HG02759 (cell line): ENCODE data around the gene CADM4.

Source experiments
- ATAC-seq: cut with Tn5 transposase; IDR thresholded peaks from one replicate; pipeline ENCODE4 v1.9.1; 2021; ENCODE audit warnings: mild to moderate bottlenecking, moderate library complexity; ENCODE audit not compliant: unreplicated experiment

The CADM4 gene

DNA sequence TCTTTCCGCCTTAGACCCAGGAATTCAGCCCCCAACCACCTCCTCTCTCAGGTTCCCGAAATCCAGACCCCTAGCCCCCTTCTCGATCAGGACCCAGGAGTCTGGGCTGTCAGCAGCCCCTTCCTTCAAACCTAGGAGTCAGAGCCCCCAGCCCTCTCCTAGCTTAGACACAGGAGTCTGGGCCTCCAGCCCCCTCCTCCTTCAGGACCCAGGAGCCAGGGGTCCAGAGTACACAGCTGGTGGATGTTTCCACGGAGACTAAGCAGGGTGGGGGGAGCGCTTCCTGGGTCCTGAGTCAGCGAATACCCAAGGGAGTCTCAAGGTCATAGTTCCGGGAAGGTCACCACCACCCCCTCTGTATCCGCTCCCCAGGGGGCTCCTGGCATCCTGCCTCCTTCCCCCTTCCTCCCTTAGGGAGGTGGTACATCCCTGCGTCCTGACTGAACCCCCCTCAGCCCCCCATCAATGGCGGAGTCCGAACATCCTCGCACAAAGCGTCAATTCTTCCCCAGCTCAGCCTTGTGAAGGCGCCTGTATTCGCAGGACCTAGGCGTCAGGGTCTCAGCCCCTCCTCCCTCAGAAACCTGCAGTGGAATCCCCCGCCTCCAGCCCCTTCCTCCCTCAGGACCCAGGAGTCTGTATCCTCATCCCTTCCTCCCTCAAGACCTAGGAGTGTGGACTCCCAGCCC is 4.6 kb downstream of the CADM4 start:
- ATAC-seq = no peak

GRCh38 chr19:43634506-43634871 is 5.2 kb downstream of the CADM4 start:
- ATAC-seq = no peak

DNA sequence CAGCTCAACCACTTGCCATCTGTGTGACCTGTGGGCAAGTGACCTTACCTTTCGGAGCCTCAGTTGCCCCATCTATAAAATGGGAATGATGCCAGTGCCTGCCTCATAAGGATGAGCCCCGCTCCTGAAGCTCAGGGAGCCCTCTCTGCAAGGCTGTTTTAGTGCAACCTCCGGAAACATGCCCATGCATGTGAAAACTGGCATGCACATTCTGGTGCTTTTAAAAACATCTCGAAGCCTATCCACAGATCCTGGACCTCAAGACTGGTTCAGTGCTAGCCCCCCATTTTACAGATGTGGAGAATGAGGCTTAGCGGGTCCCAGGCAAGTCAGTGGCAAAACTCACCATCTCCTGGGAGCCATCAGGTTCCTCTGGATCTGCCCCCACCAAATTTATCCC is 5.6 kb downstream of the CADM4 start:
- no peak for ATAC-seq

GRCh38 chr19:43633520-43633919 is 6.1 kb downstream of the CADM4 start:
- no peak for ATAC-seq

DNA sequence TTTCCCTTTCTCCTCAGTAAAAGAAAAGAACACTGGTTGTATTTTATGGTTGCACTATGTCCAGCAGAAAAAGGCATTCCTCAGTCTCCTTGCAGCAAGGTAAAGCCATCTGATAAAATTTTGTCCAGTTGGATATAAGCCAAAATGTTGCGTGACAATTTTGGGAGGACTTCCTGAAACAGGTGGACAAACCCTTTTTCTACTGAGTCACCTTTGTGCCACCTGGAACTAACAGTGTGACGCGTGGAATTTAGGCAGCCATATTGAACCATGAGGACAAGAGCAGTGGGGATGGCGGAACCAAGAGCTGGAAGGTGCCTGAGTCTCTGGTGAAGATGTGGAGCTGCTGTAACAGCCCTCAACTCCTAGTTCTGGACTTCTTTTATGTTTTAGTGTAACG is 8.2 kb downstream of the CADM4 start:
- no peak for ATAC-seq

DNA sequence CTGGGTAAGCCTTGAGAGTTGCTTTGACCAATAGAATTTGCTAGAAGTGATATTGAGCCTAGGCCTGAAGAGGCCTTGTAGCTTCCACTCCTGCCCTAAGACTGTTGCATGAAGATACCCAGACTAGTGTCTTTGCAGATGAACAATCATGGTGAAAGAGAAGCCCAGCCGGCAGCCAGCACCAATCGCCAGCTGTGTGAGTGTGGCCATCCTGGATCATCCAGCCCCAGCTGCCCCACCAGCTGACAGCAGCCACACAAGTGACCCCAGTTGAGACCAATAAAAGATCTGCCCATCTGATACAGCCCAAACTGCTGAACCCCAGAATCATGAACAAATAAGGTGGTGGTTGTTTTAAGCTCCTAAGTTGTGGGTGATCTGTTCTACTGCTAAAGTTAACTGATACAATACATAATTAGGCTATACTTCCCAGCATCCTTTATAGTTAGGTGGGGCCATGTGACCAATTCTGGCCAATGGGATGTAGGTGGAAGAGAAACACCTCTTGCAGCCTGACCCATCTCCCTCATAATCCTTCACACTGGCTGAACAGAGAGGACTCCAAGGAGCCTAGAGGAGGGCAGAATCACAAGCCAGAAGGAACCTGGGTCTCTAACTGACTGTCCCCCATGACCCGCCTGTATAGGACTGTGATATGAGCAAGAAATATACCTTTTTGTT is 10.9 kb downstream of the CADM4 start:
- ATAC-seq = no peak

- no peak for ATAC-seq
Measured at GRCh38 chr19:43626838-43627237, 12.8 kb downstream of the CADM4 start.

DNA sequence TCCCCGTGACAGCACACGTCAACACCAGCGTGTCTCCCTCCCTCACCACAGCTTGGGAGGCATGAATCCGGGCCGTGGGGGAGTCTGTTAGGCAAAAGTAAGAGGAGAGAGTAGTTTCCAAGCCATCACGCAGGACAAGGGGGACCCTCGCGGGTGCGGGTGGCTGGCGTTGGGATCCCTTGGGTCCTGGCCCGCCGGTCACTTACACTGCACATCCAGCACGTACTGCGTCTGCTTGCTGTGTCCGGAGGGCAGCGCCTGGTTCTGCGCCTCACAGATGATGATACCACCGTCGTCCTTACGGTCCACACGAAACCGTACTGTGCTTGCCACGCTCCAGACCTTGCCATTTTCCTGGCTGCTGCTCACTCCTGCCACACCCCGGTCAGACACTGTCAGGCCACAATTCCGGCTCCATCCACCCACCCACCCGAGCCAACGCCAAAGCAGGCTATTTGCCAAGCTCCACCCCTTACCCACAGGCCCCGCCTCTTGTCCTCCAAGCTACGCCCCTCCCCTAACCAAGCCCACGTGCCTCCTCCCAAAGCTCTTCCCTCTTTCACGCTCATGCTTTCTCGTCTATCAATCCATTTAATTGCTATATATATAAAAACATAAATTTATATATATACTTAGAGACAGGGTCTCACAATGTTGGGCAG is 13.6 kb downstream of the CADM4 start:
- no peak for ATAC-seq

- ATAC-seq = peak; percentile 44
Measured at GRCh38 chr19:43624933-43625332, 14.7 kb downstream of the CADM4 start.

DNA sequence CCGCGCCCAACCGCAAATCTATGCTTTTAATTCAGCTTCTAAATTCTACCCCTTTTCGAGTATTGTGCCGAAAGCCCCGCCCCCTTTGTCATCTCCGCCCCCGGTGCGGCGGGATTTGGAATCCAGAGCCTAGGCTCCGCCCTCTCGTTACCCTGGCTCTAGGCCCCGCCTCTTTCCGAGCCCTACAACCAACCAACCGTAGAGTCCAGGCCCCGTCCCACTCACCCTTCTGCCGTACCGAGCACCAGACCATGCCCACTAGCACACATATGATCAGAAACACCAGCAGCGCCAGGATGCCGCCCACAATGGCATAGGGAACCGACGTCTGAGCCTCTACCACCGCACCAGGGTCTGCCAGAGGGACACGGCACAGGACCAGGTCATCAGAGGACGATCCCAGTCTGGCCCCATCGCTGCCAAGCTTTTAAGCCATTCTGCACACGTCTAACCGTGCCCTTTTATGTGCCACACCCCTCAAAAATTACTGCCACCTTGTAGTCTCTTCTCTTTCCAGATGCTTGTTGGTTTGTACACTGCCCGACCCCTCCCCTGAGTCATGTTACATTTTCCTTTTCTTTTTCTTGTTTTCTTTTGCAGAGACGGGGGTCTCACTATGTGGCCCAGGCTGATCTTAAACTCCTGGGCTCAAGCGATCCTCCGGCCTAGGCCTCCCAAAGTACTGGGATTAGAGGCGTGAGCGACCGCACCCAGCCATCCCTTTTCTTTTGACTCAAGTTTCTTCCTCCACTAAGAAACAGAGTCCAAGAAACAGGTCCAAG is 15.6 kb downstream of the CADM4 start:
- no peak for ATAC-seq

DNA sequence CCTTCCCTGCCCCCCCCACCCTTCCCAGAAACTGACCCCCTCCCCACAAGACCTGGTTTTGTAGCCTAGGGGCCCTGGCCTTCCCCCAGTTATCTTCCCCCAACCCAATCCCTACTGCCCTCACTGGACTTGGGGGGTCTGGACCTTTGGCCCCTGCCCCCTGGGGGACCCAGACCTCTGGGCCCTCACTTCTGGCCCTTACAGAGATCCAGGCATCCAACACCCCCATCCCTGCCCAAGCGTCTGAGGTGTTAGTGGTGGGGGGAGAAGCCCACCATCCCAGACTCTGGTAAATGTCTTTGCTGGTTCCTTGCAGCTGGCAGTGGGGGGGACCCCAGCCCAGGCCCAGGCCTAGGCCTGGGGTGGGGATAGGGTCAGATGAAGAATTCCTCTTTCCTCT is 16.7 kb downstream of the CADM4 start:
- ATAC-seq = no peak

DNA sequence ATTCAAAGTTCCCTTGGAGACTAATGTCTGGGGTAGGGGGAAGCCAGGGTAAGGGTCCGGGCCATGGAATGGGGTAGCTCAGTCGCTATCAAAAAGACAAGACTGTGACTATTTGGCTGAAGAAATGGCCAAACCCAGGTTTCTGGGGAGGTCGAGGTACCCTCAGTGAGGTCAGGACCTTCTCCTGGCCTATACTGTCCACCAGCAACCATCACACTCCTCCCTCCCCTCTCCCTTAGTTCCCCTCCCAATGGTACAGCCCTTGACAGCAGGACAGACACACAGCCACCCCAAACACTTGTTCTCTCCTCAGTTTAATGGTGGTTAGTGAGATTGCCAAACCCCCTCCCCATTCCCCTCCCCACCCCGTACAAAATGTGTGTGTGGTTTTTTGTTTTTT is 17.6 kb downstream of the CADM4 start:
- ATAC-seq = no peak

GRCh38 chr19:43620061-43621001 is 19.3 kb downstream of the CADM4 start:
- no peak for ATAC-seq

GRCh38 chr19:43619262-43620060 is 20.2 kb downstream of the CADM4 start, which contains the start of gene ZNF428:
ZNF428 (minus strand) TSS chr19:43619629; CDS start chr19:43614304, 5,325 bp downstream.
- ATAC-seq = peak; percentile 85

- ATAC-seq = peak; percentile 22
Measured at GRCh38 chr19:43618921-43619261, 20.8 kb downstream of the CADM4 start.

DNA sequence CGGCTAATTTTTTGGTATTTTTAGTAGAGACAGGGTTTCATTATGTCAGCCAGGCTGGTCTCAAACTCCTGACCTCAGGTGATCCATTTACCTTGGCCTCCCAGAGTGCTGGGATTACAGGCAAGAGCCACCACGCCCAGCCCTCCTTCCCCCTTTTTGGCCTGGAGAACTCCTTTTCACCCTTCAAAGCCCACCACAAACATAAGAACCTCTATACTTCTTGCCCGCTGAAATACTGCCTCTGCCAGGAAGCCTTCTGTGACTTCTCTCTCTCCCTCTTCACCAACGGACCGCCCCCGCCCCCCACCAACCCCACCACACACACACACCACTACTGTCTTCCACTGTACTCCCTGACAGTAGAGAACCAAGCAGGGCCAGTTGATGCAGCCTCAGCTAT is 22.7 kb downstream of the CADM4 start:
- no peak for ATAC-seq

- ATAC-seq = no peak
Measured at GRCh38 chr19:43616306-43616705, 23.3 kb downstream of the CADM4 start.

- ATAC-seq = no peak
Measured at GRCh38 chr19:43612374-43612773, 27.3 kb downstream of the CADM4 start.

DNA sequence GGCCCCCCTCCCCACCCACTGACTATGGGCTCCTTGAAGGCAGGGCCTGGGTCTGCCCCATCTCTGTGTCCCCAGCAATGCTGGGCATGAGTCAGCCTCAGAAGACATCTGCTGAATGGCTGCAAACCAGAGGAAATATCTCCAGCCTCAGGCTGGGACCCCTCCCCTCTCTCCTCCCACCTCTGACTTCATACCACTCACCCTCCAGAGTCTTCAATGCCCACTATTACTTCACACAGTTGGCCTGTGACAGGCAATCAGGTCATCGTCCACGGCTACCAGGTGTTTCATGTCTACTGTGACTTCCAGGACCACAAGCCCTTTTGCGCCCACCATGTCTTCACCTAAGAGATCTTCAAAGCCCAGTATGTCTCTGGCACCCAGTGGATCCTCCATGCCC is 27.9 kb downstream of the CADM4 start, which contains the start of gene SRRM5:
TSS of gene SRRM5 (plus strand) at position 301 of the 400 bp plus-strand sequence. CDS start at position 335, 34 bp downstream.
- no peak for ATAC-seq
